Stimulated activated CD4-positive, alpha-beta T cell treated with anti-CD3 and anti-CD28 coated beads, Interleukin-15, amount 100 ng/mL, for 24 hours (primary cell): ENCODE data around the gene SH3PXD2A.
"Not testable (repeated sequence)": the region's sequence is repeated elsewhere in the genome, so short reads cannot be mapped to it uniquely, and the experiment has no call there.

Source experiments
- DNase-seq: peaks from one replicate; pipeline ENCODE4 v3.0.0-alpha.2; 2020

The SH3PXD2A gene

GRCh38 chr10:103847346-103847745 lies 8.0 kb downstream of the SH3PXD2A start:
- DNase-seq: no peak

GRCh38 chr10:103845972-103846371 lies 9.4 kb downstream of the SH3PXD2A start:
- peak; percentile 50 for DNase-seq

- not testable (repeated sequence) for DNase-seq
Measured at GRCh38 chr10:103845346-103845745, 10.0 kb downstream of the SH3PXD2A start.

GRCh38 chr10:103843854-103844570 lies 11.4 kb downstream of the SH3PXD2A start:
- no peak for DNase-seq

GRCh38 chr10:103843045-103843444 lies 12.3 kb downstream of the SH3PXD2A start:
- no peak for DNase-seq

GRCh38 chr10:103842605-103843004 lies 12.8 kb downstream of the SH3PXD2A start:
- DNase-seq: no peak

- no peak for DNase-seq
Measured at GRCh38 chr10:103841519-103841918, 13.9 kb downstream of the SH3PXD2A start.

GRCh38 chr10:103840740-103841070 lies 14.7 kb downstream of the SH3PXD2A start:
- no peak for DNase-seq

GRCh38 chr10:103839872-103840739 lies 15.3 kb downstream of the SH3PXD2A start:
- DNase-seq: no peak

GRCh38 chr10:103839519-103839871 lies 15.9 kb downstream of the SH3PXD2A start:
- no peak for DNase-seq

GRCh38 chr10:103838862-103839518 lies 16.4 kb downstream of the SH3PXD2A start:
- DNase-seq: no peak

- no peak for DNase-seq
Measured at GRCh38 chr10:103838070-103838395, 17.3 kb downstream of the SH3PXD2A start.

- no peak for DNase-seq
Measured at GRCh38 chr10:103837370-103838069, 17.9 kb downstream of the SH3PXD2A start.

- DNase-seq: no peak
Measured at GRCh38 chr10:103836861-103837260, 18.5 kb downstream of the SH3PXD2A start.

- no peak for DNase-seq
Measured at GRCh38 chr10:103836273-103836672, 19.1 kb downstream of the SH3PXD2A start.

- DNase-seq: no peak
Measured at GRCh38 chr10:103835096-103836050, 20.0 kb downstream of the SH3PXD2A start.

GRCh38 chr10:103834436-103835095 lies 20.8 kb downstream of the SH3PXD2A start:
- no peak for DNase-seq

- DNase-seq: no peak
Measured at GRCh38 chr10:103833731-103834365, 21.5 kb downstream of the SH3PXD2A start.

GRCh38 chr10:103832806-103833205 lies 22.6 kb downstream of the SH3PXD2A start:
- no peak for DNase-seq

GRCh38 chr10:103829838-103830465 lies 25.4 kb downstream of the SH3PXD2A start:
- no peak for DNase-seq

- no peak for DNase-seq
Measured at GRCh38 chr10:103829278-103829677, 26.1 kb downstream of the SH3PXD2A start.
